GM12865 (cell line): ENCODE data around the gene KRTAP23-1.

Source experiments
- DNase-seq: peaks from one replicate; pipeline ENCODE4 v3.0.0; 2010; ENCODE audit warnings: low read depth
- H3K4me3 ChIP-seq: 2 replicates; pipeline ENCODE4 v1.5.1; 2011; ENCODE audit warnings: mild to moderate bottlenecking, low read depth, low read length, control low read depth
- TF ChIP-seq, protein P1 (sequence below): IDR thresholded peaks from 2 replicates; pipeline ENCODE4 v1.5.1; 2011; ENCODE audit warnings: low read length, control low read depth, low read depth, inconsistent platforms; ENCODE audit not compliant: insufficient read depth; ENCODE audit errors: missing control alignments

The KRTAP23-1 gene

GRCh38 chr21:30337772-30338171 is 10.6 kb downstream of the KRTAP23-1 start:
- H3K4me3 ChIP-seq, result no peak overlapping the region
- DNase-seq, result no peak
- TF ChIP-seq, protein P1, sequence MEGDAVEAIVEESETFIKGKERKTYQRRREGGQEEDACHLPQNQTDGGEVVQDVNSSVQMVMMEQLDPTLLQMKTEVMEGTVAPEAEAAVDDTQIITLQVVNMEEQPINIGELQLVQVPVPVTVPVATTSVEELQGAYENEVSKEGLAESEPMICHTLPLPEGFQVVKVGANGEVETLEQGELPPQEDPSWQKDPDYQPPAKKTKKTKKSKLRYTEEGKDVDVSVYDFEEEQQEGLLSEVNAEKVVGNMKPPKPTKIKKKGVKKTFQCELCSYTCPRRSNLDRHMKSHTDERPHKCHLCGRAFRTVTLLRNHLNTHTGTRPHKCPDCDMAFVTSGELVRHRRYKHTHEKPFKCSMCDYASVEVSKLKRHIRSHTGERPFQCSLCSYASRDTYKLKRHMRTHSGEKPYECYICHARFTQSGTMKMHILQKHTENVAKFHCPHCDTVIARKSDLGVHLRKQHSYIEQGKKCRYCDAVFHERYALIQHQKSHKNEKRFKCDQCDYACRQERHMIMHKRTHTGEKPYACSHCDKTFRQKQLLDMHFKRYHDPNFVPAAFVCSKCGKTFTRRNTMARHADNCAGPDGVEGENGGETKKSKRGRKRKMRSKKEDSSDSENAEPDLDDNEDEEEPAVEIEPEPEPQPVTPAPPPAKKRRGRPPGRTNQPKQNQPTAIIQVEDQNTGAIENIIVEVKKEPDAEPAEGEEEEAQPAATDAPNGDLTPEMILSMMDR, result no peak

- H3K4me3 ChIP-seq, result no peak within 1 kb of the TSS
Observed at GRCh38 chr21:30337276-30337744, 11.1 kb downstream of the KRTAP23-1 start, which contains the start of gene KRTAP27-1. Gene KRTAP27-1 (minus strand): TSS chr21:30337694. CDS start chr21:30337668, 26 bp downstream.

DNA sequence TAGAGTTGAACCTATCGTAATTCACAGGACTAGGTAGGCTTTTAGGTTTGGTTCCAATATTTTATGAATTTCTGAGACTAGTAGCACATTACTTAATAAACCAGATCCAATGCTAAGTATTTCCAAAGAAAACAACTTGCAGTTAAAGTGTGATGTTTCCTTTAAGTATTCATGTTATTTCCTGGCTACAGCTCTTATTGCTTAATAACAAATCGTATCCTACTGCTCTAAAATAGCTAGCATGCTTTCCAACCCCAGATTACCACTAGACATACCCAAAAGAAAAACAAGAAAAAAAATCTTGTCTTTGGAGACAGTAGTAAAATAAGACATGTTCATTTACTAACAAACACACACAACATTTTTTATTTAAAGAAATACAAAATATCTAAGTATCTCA is 11.8 kb downstream of the KRTAP23-1 start:
- no peak for DNase-seq
- no peak overlapping the region for H3K4me3 ChIP-seq
- TF ChIP-seq, protein P1, result no peak

More at GRCh38 chr21:30337276-30337744, 11.1 kb downstream of the KRTAP23-1 start, which contains the start of gene KRTAP27-1:
- TF ChIP-seq, protein P1, result no peak
- no peak for DNase-seq

- DNase-seq, result no peak
- TF ChIP-seq, protein P1, result no peak
- H3K4me3 ChIP-seq, result no peak overlapping the region
Observed at GRCh38 chr21:30333736-30334135, 14.7 kb downstream of the KRTAP23-1 start.

DNA sequence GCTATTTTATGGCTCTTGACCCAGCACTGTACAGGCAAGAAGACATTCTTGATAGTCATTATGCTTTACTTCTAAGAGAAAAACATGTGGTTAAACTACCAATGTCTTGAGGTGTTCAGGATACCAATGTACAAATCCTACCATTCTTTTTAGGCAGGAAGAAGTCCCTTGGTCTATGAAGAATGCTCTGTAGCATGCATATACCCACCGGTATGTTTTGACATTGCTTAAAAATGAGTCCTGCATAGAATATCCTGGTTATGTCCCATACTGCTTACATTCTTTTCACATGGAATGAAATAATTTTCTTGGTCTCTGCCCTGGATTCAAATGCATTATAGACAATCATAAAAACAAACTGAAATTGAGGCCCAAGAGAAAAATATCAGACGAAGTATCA is 15.7 kb downstream of the KRTAP23-1 start:
- TF ChIP-seq, protein P1, result no peak
- no peak for DNase-seq
- H3K4me3 ChIP-seq, result no peak overlapping the region

DNA sequence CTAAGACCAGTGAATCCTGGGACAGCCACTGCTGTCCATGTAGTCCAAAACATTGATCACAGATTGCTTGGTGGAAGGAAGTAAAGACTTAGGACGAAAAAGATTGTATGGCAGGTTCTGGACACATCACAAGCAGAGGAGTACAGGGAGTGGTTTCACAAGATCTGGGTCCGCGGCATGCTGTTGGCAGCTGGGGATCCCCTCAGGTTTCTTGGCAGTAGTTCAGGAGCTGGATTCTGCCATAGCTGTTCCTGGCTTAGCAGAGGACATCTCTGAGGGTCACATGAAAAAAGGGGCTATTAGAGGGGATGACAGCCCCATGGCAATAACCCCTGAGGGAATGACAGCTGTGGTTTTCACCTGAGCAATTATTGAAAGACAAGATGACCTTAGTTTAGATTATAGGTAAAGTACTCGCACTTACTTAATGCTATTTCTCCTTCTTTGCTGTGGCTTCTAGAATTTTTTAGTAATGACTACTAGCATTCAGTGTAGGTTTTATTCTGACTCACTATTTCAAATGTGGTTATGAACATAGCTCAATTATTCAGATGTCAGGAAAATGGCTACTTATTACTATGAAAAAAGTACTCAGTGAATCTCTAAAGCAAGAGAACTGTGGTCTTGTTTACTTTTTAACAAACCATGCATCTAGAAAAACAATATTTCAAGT is 19.1 kb downstream of the KRTAP23-1 start:
- no peak overlapping the region for H3K4me3 ChIP-seq
- DNase-seq, result no peak
- TF ChIP-seq, protein P1, result no peak

DNA sequence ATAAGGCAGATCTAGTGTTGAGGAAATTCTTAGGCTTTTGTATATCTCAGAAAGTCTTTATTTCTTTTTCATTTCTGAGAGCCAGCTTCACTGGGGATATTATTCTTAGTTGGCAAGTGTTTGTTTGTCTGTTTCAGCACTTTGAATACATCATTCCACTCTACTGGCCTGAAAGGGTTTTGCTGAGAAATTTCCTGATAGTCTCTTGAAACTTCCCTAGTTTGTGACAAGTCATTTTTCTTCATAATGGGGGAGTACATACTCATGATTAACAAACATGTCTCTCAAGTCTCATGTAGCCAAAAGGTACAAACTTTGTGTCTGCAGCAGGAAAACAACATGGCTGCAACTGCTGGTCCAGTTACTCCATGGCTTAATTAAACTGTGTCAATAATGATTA is 22.0 kb downstream of the KRTAP23-1 start:
- TF ChIP-seq, protein P1, result no peak
- DNase-seq, result no peak
- no peak overlapping the region for H3K4me3 ChIP-seq
